Neutrophil (primary cell): ENCODE measurements around the gene TEAD1.
"Not testable (repeated sequence)": the region's sequence is repeated elsewhere in the genome, so short reads cannot be mapped to it uniquely, and the experiment has no call there.

ENCODE experiments used
- H3K27ac ChIP-seq: fragments of 200-600 bp; sonication (generic); 2 replicates; pipeline ENCODE4 v1.5.1; 2016; ENCODE audit warnings: mild to moderate bottlenecking, moderate library complexity
- H3K27me3 ChIP-seq: fragments of 200-600 bp; sonication (generic); 2 replicates; pipeline ENCODE4 v1.6.0; 2016; ENCODE audit warnings: mild to moderate bottlenecking
- H3K36me3 ChIP-seq: fragments of 200-600 bp; sonication (generic); 2 replicates; pipeline ENCODE4 v1.5.1; 2017
- H3K4me1 ChIP-seq, 2 experiments: fragments of 200-600 bp in 1 of 2; sonication (generic) in 1 of 2; 1 replicate in 1 of 2; 2 replicates in 1 of 2; pipeline versions ENCODE4 v1.5.1 to v1.6.1; 2013 to 2016; ENCODE audit warnings: low read depth in 1 of 2, low read length in 1 of 2, mild to moderate bottlenecking in 1 of 2, moderate library complexity in 1 of 2; ENCODE audit not compliant: control insufficient read depth in 1 of 2, insufficient read depth in 1 of 2
- H3K4me3 ChIP-seq, 2 experiments: fragments of 200-600 bp in 1 of 2; sonication (generic) in 1 of 2; 1 replicate in 1 of 2; 2 replicates in 1 of 2; pipeline ENCODE4 v1.5.1; 2013 to 2016; ENCODE audit warnings: low read depth in 1 of 2, low read length in 1 of 2, mild to moderate bottlenecking in 1 of 2, moderate library complexity in 1 of 2
- H3K9me3 ChIP-seq: fragments of 200-600 bp; sonication (generic); 2 replicates; pipeline ENCODE4 v1.5.1; 2016
- CTCF ChIP-seq: fragments of 200-600 bp; sonication (generic); IDR thresholded peaks from 2 replicates; pipeline ENCODE4 v1.5.1; 2016; ENCODE audit warnings: antibody characterized with exemption

TEAD1 gene

GRCh38 chr11:12754582-12755234 is 80.5 kb downstream of the TEAD1 start:
- no peaks in the 10 kb centered on the region for H3K27me3 ChIP-seq
- no peaks in the 10 kb centered on the region for H3K9me3 ChIP-seq
- no peaks in the 10 kb centered on the region for H3K4me1 ChIP-seq
- H3K27ac ChIP-seq, result no peak overlapping the region
- H3K36me3 ChIP-seq, result no peaks in the 10 kb centered on the region
- H3K4me3 ChIP-seq, result no peak overlapping the region
- no peak for TF ChIP-seq CTCF

- no peaks in the 10 kb centered on the region for H3K27me3 ChIP-seq
Observed at GRCh38 chr11:12755510-12756453, 81.6 kb downstream of the TEAD1 start.

GRCh38 chr11:12756454-12756806 is 82.2 kb downstream of the TEAD1 start:
- H3K27me3 ChIP-seq, result no peaks in the 10 kb centered on the region
- H3K36me3 ChIP-seq, result no peaks in the 10 kb centered on the region
- no peak for TF ChIP-seq CTCF
- no peaks in the 10 kb centered on the region for H3K9me3 ChIP-seq
- H3K4me3 ChIP-seq, result no peak overlapping the region
- no peak overlapping the region for H3K27ac ChIP-seq
- H3K4me1 ChIP-seq, result no peaks in the 10 kb centered on the region

More at GRCh38 chr11:12755510-12756453, 81.6 kb downstream of the TEAD1 start:
- no peak overlapping the region for H3K27ac ChIP-seq
- no peak for TF ChIP-seq CTCF
- H3K4me1 ChIP-seq, result no peaks in the 10 kb centered on the region
- no peaks in the 10 kb centered on the region for H3K36me3 ChIP-seq
- no peak overlapping the region for H3K4me3 ChIP-seq
- H3K9me3 ChIP-seq, result no peaks in the 10 kb centered on the region

GRCh38 chr11:12756867-12757266 is 82.6 kb downstream of the TEAD1 start:
- Histone ChIP-seq H3K4me1 (no peaks in the 10 kb centered on the region), H3K27me3 (no peaks in the 10 kb centered on the region), H3K27ac (no peak overlapping the region), H3K36me3 (no peaks in the 10 kb centered on the region), H3K4me3 (no peak overlapping the region), H3K9me3 (no peaks in the 10 kb centered on the region)
- TF ChIP-seq CTCF, result no peak

- Histone ChIP-seq H3K27me3 (no peaks in the 10 kb centered on the region), H3K4me3 (no peak overlapping the region), H3K4me1 (no peaks in the 10 kb centered on the region), H3K9me3 (no peaks in the 10 kb centered on the region), H3K27ac (no peak overlapping the region), H3K36me3 (no peaks in the 10 kb centered on the region)
- TF ChIP-seq CTCF, result no peak
Observed at GRCh38 chr11:12757416-12757815, 83.2 kb downstream of the TEAD1 start.

- H3K4me1 ChIP-seq, H3K36me3 ChIP-seq, H3K27me3 ChIP-seq, H3K27ac ChIP-seq, H3K9me3 ChIP-seq, H3K4me3 ChIP-seq: not testable (repeated sequence)
Observed at GRCh38 chr11:12758117-12758516, 83.9 kb downstream of the TEAD1 start.
